HG03571 (cell line): ENCODE data around the gene CEP192.
"Not testable (repeated sequence)": the region's sequence is repeated elsewhere in the genome, so short reads cannot be mapped to it uniquely, and the experiment has no call there.

Experiments used
- ATAC-seq: cut with Tn5 transposase; IDR thresholded peaks from one replicate; pipeline ENCODE4 v1.9.1; 2021; ENCODE audit not compliant: unreplicated experiment

CEP192 gene

DNA sequence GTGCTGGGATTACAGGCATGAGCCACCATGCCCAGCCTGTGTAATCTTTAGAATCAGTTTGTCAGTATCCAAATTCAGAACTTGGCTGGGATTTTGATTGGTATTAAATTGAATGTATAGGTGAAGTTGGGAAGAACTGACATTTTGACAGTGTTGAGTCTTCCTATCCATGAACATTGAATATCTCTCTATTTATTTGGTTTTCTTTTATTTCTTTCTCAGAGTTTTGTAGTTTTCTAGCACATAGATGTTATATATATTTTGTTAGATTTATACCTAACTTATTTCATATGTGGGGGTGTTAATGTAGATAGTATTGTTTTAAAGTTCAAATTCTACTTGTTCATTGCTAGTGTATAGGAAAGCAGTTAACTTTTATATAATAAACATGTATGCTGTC, 31.5 kb downstream of the CEP192 start:
- ATAC-seq = no peak

- no peak for ATAC-seq
Measured at GRCh38 chr18:13025233-13025632, 34.1 kb downstream of the CEP192 start.

DNA sequence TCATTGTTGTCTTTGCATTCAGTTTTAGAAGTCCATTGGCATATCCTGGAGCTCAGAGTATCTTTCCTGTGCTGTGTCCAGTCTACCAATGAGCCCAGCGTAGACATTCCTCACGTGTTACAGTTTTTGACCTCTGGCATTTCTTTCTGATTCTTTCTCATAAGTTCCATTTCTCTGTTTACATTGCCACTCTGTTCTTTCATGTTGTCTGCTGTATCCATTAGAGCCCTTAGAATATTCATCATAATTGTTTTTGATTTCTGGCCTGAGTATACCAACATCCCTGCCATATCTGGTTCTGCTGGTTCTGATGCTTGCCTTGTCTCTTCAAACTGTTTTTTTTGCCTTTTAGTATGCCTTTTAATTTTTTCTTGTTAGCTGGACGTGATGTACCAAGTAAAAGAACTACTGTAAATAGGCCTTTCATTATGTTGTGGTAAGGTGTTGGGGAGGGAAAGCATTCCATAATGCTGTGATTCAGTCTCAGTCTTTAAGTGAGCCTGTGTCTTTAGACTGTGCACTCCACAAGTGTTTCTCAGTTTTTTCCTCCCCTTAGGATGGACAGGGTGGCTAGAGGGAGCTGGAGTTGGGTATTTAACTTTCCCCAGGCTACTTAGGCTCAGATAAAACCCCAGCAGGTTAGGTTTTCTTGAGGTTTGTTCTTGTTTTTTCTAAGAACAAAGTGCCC, 35.6 kb downstream of the CEP192 start:
- ATAC-seq = no peak

DNA sequence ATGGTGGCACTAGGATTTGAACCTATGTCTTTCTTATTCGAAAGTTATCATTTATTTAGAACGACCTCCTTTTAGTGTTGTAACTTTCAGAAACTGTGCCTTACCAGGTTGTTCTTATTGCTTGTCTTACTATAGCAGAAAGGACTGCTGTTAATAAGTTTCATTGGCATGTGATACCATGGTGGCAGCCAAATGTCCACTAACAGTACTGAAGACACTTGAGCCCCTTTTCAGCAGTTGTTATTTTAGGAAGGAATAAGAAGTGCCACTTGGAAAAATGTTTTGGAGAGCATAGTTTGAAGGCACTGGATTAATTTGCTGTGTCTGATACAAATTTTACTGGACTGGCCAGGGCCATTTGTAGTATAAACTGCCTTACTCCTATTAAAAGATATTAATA, 37.7 kb downstream of the CEP192 start:
- no peak for ATAC-seq

- no peak for ATAC-seq
Measured at GRCh38 chr18:13032173-13032572, 41.0 kb downstream of the CEP192 start.

DNA sequence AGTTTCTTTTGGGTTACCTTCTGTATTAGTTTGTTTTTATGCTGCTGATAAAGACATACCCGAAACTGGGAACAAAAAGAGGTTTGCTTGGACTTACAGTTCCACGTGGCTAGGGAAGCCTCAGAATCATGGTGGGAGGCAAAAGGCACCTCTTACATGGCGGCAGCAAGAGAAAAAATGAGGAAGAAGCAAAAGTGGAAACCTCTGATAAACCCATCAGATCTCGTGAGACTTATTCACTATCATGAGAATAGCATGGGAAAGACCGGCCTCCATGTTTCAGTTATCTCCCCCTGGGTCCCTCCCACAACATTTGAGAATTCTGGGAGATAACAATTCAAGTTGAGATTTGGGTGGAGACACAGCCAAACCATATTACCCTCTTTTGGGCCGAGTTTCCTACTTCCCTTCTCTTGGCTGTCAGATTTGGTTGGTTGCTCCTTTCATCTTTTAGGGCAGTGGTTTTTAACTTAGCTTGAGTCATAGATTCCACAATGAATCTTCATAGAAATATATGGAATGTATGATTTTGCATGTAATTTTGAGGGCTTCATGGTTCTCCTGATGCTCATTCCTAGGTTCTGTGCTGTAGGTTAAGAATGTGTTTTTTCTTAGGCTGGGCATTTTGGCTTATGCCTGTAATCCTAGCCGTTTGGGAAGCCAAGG, 44.2 kb downstream of the CEP192 start:
- ATAC-seq = no peak

- no peak for ATAC-seq
Measured at GRCh38 chr18:13036622-13037320, 45.6 kb downstream of the CEP192 start.

DNA sequence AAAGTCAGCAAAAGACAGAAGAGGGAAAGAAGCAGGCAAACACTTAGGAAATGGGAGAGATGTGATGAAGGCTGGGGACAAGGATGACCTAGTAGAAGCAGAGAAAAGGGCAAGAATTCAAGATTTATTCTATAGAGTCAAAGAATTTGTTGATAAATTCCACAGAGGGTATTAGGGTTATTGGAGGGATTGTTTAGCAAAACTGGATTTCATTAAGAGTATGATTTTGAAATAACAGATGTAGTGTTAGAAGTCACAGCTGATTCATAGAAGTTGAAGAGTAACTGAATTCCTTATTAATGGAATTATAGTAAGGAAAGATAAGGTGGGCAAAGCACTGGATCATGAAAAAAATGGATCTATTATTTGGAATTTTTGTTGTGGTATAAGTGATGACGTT, 48.6 kb downstream of the CEP192 start:
- no peak for ATAC-seq

DNA sequence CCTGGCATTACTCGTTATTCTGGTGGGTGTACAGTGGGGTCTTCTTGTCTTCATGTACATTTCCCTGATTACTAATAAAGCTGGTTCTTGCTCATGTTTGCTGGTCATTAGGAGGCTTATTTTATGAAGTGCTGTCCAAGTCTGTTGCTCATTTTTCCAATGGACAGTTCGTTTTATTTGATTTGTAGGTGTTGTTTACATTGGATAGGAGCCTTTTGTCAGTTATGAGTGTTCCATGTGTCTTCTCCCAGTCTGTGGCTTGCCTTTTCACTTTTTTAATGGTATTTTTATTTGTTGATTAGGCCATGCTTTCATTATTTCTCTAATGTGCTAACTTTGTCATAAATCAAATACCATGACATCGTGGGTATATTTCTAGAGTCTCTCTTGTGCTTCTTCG, 51.9 kb downstream of the CEP192 start:
- no peak for ATAC-seq

DNA sequence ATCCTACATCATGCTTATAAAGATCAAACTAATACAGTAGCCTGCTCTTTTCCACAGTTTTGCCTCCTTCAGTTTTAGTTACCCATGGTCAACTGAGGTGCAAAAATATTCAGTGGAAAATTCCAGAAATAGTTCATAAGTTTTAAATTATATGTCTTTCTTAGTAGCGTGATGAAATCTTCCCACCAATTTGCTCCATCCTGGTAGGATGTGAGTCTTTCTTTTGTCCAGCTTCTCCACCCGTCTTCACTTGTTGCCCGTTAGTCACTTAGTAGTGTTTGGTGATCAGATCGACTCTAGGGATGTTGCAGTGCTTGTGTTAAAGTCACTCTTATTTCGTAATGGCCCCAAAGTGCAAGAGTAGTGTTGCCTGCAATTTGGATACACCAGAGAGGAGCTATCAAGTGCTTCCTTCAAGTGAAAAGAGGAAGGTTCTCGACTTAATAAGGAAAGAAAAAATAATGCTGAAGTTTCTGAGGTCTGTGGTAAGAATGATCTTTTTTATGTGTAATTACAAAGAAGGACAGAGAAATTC, 57.0 kb downstream of the CEP192 start:
- ATAC-seq = no peak

- ATAC-seq = no peak
Measured at GRCh38 chr18:13051159-13051558, 60.0 kb downstream of the CEP192 start.

GRCh38 chr18:13051950-13052349, 60.8 kb downstream of the CEP192 start:
- ATAC-seq = no peak

DNA sequence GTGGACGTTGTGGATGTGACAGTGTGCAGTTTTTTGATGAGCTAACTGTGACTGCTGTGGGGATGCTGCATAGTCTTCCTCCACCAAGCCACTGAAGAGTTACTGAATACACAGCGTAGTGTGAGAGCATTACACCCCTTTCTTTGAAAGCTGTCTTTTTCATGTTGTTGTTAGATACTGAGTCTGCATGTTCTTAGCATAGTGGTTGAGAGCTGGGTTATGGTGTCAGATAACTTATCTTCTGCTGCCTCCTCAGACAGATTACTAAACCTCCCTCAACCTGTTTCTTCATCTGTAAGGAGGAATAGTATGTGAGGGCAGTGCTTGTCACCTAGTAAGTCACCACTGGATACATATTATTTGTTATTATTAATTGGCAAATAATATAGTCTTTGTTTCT, 63.2 kb downstream of the CEP192 start:
- no peak for ATAC-seq

- ATAC-seq = no peak
Measured at GRCh38 chr18:13061630-13062189, 70.5 kb downstream of the CEP192 start.

DNA sequence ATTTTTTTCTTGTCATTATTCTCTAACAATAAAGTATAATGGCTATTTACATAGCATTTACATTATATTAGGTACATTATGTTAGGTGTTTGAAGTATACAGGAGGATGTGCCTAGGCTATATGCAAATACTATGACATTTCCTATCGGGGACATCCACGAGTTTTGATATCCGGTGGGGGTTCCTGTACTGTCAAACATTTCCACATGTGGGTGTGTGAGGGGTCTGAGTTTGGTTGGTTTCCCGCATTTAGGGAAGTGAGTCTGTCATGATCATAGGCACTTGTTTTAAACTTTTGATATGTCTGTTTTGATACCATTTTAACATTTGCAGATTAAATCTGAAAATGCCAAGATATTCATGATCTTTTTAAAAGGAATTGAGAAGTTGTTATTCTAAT, 76.0 kb downstream of the CEP192 start:
- ATAC-seq = no peak

- ATAC-seq = no peak
Measured at GRCh38 chr18:13067966-13068365, 76.8 kb downstream of the CEP192 start.

- ATAC-seq = no peak
Measured at GRCh38 chr18:13070460-13070859, 79.3 kb downstream of the CEP192 start.

DNA sequence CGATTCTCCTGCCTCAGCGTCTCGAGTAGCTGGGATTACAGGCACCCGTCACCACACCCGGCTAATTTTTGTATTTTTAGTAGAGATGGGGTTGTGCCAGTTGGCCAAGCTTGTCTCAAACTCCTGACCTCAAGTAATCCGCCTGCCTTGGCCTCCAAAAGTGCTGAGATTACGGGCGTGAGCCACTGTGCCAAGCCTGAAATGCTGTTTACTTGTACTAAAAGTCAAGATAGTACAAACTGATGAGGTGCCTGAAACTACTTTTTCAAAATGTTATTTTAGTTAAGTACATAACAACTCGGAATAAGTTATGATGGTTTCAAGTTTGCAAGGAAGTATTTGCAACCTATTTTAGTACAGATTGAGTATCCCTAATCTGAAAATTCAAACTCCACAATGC, 85.7 kb downstream of the CEP192 start:
- ATAC-seq = no peak

DNA sequence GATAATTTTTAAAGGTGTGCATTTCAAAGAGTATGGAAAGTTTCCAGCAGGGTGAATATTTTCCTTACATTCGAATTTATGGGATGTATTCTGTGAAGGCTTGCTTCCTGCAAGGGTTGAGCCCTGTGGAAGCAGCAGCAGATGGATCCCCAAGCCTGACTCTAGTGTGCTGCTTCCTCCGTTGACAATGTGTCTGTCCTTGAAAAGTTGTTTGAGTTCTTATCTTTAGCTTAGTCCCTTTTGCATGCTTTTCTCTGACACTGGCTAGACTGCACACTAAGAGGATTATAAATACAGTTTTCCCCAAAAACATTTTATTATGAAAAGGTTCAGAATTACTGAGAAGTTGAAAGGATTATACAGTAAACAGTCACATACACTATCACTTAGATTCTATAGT, 86.3 kb downstream of the CEP192 start:
- no peak for ATAC-seq

GRCh38 chr18:13078065-13078464, 86.9 kb downstream of the CEP192 start:
- ATAC-seq = not testable (repeated sequence)

DNA sequence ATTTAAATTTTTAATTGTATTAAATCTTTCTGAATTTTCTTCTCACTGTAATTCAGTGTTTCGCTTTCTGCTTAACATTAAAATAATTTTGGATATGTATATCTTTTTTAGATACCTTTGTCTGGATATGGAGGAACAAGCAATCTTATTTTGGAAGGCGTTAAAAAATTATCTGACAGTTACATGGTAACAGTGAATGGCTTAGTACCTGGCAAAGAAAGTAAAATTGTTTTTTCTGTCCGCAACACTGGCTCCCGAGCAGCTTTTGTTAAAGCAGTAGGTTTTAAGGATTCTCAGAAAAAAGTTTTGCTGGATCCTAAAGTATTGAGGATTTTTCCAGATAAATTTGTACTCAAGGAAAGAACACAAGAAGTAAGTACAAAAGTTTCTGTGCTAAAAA, 95.7 kb downstream of the CEP192 start:
- ATAC-seq = no peak

DNA sequence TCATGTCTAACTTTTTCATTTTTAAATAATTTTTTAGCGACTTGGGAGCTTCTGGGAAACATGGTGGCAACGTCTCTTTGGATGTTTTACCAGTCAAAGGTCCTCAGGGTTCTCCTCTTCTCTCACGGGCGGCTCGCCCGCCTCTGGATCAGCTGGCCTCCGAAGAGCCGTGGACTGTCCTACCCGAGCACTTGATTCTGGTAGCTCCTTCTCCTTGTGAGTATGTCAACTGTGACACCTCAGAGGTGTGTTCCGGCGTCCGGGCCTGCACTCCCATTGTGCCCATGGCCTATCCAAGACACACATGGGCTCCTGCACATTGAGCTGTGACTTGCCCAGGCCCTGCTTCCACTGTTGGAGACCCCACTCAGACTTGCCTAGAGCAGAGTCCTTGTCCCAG, 104.3 kb downstream of the CEP192 start:
- no peak for ATAC-seq
